HG03135 (cell line): ENCODE measurements around the gene SLC16A3.

Experiments
- ATAC-seq: cut with Tn5 transposase; IDR thresholded peaks from one replicate; pipeline ENCODE4 v1.9.1; 2021; ENCODE audit warnings: mild to moderate bottlenecking, moderate library complexity; ENCODE audit not compliant: unreplicated experiment

Gene SLC16A3

GRCh38 chr17:82235056-82235774 lies 6.4 kb downstream of the SLC16A3 start:
- ATAC-seq, result no peak

- ATAC-seq, result no peak
These were observed 6.9 kb downstream of the SLC16A3 start for GRCh38 chr17:82235775-82236141.

- no peak for ATAC-seq
These were observed 7.5 kb downstream of the SLC16A3 start for GRCh38 chr17:82236142-82236971.

GRCh38 chr17:82237083-82237745 lies 8.4 kb downstream of the SLC16A3 start:
- ATAC-seq, result no peak

- no peak for ATAC-seq
These were observed 9.1 kb downstream of the SLC16A3 start for GRCh38 chr17:82237746-82238471.

- ATAC-seq, result no peak
These were observed 9.8 kb downstream of the SLC16A3 start for GRCh38 chr17:82238472-82239201.

GRCh38 chr17:82239401-82239925 lies 10.6 kb downstream of the SLC16A3 start:
- no peak for ATAC-seq

- ATAC-seq, result no peak
These were observed 11.2 kb downstream of the SLC16A3 start for GRCh38 chr17:82239926-82240505.

GRCh38 chr17:82240506-82241182 lies 11.8 kb downstream of the SLC16A3 start:
- no peak for ATAC-seq

GRCh38 chr17:82241183-82241925 lies 12.5 kb downstream of the SLC16A3 start:
- ATAC-seq, result no peak

GRCh38 chr17:82241926-82242697 lies 13.3 kb downstream of the SLC16A3 start:
- no peak for ATAC-seq

- ATAC-seq, result no peak
These were observed 13.8 kb downstream of the SLC16A3 start for GRCh38 chr17:82242698-82242976.

GRCh38 chr17:82242977-82243647 lies 14.3 kb downstream of the SLC16A3 start:
- no peak for ATAC-seq

- ATAC-seq, result no peak
These were observed 15.0 kb downstream of the SLC16A3 start for GRCh38 chr17:82243648-82244412.

- no peak for ATAC-seq
These were observed 15.7 kb downstream of the SLC16A3 start for GRCh38 chr17:82244413-82245133.
